NOMO-1 (cell line): ENCODE measurements around the gene MCTP2.
"Not testable (repeated sequence)": the region's sequence is repeated elsewhere in the genome, so short reads cannot be mapped to it uniquely, and the experiment has no call there.

Experiments
- DNase-seq, 2 experiments: peaks; one replicate each; lab custom pipeline; 2025; ENCODE audit not compliant: unreplicated experiment in 2 of 2; lab: John Stamatoyannopoulos, UW

Gene MCTP2

DNA sequence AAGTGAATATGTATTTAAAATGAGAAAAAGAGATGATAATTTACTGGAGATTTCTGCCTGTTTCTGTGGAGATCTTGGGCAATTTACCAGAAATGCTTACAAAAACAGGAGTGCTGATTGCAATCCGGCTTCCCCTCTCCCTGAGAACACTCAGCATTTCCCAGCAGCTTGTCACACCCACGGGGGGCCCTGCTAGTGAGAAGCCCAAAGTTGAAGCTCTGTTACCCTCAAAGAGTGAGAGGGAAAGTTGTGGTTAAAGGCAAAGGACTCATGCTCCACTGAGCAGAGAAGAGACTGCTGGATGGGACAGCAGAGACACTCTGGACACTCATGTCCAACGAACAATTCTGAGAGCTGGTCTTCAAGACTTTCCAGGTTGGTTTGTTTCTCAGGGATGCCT lies 2.9 kb downstream of the MCTP2 start:
- DNase-seq: no peak

DNA sequence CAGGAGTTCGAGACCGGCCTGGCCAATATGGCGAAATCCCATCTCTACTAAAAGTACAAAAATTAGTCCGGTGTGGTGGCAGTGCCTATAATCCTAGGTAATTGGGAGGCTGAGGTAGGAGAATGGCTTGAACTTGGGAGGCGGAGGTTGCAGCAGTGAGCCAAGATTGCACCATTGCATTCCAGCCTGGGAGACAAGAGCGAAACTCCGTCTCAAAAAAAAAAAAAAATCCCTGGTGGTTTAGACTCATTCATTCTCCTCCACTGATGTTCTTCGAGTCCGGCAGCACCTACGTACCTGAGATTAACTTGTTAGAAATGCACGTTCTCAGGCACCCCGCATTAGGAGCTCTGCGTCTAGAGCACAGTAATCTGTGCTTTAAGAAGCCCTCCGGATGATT lies 3.7 kb downstream of the MCTP2 start:
- no peak for DNase-seq

DNA sequence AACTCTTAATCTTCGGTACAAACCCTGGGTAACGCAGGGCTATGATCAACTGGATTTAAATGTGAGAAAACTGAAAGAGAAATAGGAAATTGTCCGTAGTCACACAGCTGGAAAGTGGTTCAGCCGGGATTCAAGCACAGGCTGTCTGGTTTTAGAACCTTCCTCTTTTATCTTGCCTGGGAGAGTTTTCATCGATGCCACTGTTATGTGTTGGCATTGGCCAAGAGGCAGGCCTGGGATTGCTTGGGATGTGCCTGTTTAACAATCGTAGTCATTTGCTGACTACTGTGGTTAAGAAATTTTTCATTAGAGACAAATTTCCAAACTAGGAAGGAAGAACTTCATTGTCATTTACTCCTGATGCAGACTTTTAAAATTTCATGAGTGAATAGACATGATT lies 4.3 kb downstream of the MCTP2 start:
- DNase-seq: no peak

DNA sequence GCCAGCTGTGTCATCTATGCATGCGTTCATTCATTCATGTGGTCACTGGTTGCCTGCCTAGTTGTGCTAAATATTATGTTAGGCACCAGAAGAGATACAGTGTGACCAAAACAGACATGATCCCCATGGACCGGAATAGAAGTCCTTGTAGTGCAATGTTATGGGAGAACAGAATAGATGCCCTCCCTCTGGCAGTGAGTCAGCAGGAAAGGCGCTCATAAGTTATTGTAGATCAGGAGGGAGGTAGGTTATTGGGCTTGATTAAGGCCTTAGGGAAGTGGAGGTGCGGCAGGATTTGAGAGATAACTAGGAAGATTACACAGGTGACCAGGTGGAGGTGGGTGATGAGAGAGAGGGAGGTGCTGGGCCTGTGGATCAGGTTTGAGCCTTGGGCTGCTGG lies 5.2 kb downstream of the MCTP2 start:
- no peak for DNase-seq

DNA sequence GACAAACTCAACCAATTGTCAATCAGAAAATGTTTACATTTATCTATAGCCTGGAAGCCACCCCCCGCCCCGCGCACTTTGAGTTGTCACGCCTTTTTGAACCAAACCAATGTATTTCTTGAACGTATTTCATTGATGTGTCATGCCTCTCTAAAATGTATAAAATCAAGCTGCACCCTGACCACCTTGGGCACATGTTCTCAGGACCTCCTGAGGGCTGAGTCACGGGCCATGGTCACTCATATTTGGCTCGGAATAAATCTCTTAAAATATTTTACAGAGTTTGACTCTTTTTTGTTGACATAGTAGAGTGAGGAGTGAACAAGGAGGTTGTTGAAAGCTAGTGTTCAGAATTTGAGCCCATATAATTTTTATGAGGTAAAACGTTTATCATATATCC lies 6.5 kb downstream of the MCTP2 start:
- DNase-seq: no peak

DNA sequence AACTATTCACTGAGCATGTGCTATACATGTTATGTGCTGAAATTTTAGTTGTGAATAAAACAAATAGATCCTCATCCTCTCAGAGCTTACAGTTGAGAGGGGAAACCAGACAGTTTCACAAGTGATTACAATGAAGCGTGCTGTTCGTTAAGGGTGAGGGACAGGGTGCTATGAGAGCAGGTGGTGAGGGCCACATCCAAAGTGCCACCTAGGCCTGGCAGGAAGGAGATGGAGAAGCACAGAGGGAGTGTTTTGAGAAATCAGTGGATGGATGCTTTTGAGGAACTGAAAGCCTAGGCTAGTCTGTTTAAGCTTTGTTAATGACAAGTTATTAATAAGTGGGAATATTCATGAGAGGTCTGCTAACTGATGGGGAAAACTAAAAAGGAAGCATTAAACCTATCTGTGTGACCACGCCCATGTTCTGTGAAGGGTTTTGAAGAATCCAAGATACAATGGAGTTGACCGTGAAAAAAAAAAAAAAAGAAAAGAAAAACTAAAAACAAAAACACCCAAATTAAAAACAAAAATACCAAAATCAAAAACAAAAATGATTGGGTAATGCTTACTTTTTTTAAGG lies 7.3 kb downstream of the MCTP2 start:
- peak; percentile 22 to 62 for DNase-seq

DNA sequence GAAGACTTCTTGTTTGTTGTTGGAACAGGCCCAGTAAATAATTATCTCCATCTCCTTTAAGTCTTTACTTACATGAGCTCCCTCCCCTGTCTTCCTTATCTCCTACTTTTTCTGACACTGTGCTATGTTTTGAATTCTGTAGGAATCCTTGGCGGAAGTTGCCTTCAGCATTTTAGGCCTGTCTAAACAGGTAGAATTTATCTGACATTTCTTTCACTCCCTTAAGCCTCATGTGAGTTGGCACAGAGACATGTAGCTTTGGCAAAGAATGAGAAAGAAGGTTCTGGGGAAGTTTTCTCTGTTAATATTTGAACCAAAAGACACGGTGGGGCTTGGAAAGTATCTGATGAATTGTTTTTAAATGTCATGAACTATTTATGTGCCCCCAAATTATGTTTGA lies 8.1 kb downstream of the MCTP2 start:
- DNase-seq: no peak

DNA sequence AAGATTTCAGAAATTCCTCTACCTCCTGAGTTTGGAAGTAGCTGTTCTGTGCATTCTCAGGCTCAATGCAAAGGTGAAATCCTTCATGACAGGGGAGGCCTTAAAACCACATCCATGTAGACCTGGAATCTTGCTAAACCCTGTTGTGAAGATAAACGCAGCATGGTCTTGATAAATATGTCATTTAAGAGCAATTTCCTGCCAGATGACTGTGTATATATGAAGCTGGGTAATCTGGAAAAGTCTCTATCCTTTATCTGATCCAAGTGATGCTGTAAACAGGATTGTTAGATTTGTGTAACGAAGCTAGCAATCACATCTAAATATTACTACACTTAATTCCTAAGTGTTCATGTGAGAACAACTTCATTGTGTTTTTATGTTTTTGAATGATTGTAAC lies 9.1 kb downstream of the MCTP2 start:
- no peak for DNase-seq

DNA sequence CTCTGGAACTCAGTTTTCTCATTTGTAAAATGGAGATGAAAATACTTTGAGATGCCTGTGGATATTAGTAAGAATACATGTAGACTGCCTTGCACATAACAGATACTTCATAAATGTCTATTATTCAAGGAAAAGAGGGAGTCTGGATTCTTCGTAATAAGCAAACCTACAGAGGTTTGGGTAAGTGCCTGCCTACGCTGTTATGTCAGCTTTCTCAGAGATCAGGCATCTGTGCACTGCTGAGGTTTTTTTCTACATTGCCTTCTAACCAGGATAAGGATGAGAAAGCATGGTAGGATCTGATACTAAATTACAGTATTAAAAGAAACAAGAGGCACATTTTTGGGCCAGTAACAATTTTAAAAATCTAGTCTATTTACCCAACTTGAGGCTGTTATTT lies 10.9 kb downstream of the MCTP2 start:
- DNase-seq: no peak

DNA sequence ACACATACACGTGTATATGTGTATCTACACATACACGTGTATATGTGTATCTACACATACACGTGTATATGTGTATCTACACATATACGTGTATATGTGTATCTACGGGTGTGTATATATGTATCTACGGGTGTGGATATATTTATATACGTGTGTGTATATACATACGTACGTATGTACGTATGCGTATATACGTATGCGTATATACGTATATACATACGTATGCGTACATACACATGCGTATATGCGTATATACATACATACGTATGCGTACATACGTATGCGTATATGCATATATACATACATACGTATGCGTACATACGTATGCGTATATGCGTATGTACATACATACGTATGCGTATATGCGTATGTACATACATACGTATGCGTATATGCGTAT lies 11.6 kb downstream of the MCTP2 start:
- DNase-seq: not testable (repeated sequence)

DNA sequence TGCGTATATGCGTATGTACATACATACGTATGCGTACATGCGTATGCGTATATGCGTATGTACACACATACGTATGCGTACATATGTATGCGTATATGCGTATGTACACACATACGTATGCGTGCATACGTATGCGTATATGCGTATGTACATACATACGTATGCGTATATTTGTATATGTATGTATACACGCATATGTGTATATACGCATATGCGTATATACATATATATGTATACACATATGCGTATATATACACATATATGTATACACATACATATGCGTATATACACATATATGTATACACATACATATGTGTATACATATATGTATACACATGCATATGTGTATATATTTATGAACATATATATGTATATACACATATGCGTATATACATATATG lies 12.1 kb downstream of the MCTP2 start:
- no peak for DNase-seq

DNA sequence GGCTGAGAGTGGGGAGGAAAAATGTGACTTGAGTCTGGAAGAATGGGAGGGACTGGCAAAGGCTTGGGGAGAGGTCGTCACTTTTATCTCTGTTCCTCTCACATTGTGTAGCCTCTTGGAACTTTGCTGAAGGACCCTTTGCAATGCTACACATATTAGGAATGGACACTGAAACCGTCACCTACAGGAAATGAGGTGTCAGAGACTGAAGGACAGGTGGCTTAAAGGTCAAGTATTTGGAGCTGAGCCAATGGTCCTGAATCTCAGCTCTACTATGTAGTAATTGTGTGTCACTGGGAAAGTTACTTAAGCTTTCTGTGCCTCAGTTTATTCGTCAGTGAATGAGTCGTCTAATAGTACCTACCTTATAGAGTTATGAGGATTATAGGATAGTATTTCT lies 14.7 kb downstream of the MCTP2 start:
- DNase-seq: no peak

DNA sequence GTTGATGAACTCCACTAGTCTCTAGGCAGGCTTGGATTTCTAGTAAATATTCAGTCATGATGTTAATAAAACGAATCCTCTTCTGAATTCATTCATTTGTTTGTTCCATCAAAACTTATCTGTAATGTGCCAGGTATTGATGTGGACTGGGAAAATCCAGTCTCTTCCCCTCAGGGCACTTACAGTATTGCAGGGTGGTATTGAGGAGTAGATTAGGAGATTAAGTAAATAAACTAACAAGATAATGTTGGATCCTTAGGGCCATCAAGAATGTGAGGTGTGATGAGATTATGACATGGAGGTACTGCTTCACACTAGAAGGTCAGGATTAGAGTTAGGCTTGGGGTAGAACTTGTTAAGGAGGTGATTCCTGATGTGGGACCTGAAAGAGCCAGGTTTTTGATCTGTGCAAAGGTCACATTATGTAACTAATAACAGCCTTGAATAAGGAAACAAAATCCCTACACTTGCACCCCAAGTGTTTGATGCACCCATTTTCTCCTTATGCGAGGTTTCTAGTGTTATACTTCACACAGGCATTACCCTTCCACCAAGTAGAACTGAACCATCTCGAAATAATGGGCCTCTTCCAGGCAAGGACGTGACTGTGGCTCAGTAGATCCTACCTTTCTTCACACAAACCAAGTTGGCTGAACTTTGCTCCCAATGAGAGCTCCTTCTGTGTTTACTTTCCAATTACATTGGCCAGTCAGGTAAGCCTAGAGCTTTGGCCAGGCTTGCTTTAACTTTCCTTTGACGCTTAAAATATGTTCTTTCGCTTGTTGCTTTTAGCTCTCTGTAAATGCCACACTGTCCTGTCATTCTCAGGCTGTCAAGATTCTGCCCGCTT lies 16.7 kb downstream of the MCTP2 start:
- no peak for DNase-seq

DNA sequence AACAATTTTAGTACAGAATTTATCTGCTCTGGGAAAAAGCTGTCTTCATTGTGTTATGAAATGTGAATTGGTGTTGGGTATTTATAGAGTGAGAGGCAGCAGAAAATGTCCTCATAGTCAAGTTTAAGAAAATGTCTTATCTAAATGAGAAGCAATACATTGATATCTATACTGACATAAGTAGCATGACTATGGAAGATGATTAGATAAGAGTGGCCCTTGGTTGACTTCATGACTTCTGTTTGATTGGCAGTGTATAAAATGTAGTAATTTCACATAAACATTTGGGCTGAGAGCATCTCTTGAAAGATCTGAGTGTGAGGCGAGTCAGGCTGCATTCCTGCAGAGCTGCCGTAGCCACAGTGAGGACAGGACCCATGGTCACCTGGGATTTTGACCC lies 19.4 kb downstream of the MCTP2 start:
- DNase-seq: no peak

DNA sequence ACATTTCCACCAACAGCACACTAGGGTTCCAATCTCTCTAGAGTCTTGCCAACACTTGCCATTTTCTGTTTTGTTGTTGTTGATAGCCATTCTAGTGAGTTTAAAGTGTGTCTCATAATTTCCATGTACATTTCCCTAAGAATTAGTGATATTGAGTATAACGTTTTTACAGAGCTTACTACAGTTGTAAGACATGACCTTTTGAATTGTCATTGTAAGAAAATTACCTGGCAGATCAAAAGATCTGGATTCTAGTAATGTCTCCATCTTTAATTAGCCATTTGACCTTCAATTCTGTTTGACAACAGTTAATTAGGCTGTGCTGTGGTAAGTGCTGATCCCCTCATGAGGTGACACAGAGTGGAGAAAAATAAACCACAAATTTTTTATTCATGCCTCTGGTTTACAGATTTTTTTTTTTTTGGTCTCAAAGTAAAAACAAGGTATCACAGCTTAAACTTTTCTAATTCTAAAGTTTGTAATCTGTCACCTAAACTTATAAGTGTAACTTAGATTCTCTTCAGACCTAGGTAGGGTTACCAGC lies 20.9 kb downstream of the MCTP2 start:
- DNase-seq: no peak

DNA sequence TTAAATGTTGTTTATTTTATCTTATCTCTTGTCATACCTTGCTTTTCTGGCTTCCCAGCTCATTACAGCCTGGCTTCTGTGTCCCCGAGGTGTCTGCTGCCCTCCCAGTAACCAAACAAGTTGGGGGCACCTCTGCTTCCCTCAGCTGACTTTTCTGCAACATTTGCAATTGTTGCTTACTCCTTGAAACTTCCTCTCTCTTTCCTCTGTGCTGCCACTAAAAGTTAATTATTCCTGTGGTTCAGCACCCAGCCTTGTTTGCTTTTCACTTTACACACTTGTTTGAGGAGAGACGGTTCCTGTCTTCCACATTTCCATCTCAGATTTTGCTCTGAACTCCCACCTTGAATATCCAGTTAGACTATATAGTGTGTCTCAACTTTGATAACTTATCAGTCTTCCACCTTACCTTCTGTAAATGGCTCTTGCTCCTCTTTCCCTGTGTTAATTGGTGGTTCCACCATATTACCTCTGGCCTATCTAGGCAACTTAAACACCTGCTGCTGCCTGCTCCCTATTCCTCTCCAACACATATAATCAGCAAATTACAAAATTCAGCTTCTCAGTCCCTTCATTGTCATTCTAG lies 21.6 kb downstream of the MCTP2 start:
- DNase-seq: no peak

DNA sequence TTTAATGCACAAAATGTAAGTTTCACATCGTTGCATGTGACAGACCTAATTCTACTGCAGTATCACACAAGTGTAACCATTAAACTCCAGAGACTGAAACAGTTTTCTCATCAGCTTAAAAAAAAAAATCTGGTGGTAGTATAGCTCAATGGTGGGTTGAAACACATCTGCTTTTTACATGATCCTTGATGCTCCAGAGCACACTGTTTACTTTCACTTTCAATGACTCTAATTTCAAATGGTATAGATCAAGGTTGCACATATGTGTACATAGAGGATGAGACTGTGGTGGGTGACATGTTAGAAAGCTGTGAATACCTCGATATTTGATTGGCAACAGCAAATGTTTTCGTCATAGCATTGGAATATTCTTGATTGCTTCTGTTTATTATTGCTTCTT lies 22.4 kb downstream of the MCTP2 start:
- no peak for DNase-seq

DNA sequence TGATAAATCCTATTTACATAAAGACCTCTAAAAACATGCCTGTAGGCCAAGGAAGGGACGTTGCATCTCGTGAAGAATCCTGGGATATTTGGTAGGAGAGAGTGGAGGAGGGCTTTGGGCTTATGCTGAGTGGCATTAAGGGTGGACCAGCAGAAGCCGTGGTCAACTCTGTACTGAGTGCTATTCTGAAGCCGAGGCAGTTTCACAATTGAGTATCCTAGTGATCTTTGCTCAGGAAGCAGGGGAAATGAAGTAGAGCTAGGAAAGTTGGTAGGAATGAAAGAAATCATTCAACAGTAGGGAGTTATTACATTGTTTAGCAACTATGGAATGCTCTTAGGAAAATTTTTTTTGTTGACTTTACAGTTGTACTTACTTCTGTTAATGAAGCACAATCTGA lies 24.2 kb downstream of the MCTP2 start:
- no peak for DNase-seq

DNA sequence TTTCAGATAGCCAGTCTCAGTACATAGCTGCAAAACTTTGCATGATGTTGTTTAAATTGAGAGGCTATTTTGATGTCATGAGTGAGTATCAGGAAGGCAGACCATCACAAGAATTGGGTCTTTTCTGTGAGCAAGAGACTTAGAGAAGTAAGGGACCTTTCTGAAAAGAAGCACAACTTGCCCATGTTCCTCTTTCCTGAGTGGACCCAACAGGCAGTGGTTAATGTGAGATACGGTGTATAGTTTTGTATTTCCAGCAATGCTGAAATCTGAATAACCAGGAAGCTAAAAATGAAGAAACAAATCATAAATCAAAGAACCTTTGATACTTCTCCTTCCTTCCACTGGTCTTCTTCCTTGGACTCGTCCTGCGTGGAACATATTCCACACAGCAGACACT lies 25.1 kb downstream of the MCTP2 start:
- DNase-seq: peak; percentile 40 to 81

DNA sequence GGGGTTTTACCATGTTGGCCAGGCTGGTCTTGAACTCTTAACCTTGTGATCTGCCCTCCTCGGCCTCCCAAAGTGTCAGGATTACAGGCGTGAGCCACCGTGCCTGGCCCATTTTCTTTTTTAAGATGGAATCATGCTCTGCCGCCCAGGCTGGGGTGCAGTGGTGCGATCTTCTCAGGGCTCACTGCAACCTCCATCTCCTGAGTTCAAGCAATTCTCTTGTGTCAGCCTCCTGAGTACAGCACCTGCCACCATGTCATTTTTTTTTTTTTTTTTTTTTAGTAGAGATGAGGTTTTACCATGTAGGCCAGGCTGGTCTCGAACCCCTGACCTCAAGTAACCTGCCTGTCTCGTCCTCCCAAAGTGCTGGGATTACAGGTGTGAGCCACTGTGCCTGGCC lies 26.4 kb downstream of the MCTP2 start:
- not testable (repeated sequence) for DNase-seq

DNA sequence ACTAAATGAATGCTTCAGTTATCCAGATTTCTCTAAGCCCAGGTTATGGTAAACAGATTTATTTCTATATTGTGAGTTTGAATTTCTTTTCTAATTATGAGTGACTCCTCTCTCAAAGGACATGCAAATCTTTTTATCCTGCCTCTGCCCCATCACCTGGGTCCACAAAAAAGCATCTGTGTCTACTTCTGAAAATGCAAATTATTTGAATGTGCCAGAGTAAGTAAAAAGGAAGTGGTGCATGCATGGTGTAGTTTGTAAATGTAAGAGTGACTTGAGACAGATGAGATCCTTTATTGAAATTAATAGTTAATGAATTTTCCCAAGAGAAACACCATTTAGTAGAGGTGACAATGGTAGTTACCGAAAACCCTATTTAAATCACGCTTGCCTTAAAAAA lies 26.9 kb downstream of the MCTP2 start:
- peak in 1 of 2 experiments; percentile 21 for DNase-seq
